GM21529 (cell line): ENCODE data around the gene GPR17.

Experiments
- ATAC-seq: cut with Tn5 transposase; IDR thresholded peaks from one replicate; pipeline ENCODE4 v1.9.1; 2021; ENCODE audit not compliant: unreplicated experiment

GPR17 gene

DNA sequence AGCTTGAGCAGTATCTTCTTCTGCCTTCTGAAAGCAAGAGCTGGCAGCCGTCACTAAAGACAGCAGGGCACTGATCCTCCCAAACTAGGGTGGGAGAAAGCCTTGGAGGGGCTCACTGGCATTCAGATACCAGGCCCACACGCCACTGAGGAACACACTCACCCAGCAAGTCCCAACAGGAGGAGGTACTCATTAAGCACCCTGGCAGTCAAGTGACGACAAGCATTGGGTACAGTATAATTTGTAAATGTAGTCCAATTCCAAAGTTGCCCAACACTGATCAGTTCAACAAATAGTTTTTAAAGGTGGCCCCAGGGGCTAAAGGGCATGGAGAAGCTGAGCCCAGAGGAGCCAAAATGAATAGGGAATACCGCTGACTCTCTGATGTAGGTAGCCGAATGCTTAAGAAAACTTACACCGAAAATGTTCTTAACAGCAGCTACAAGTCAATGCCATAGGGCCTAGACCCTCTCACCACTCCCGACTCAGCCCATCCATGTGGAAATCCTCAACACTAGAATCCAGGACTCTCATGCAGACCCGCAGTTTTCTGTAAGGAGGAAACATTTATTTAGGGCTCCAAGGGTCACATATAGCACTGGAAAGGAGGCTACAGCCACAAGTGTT, 19.4 kb downstream of the GPR17 start:
- no peak for ATAC-seq

DNA sequence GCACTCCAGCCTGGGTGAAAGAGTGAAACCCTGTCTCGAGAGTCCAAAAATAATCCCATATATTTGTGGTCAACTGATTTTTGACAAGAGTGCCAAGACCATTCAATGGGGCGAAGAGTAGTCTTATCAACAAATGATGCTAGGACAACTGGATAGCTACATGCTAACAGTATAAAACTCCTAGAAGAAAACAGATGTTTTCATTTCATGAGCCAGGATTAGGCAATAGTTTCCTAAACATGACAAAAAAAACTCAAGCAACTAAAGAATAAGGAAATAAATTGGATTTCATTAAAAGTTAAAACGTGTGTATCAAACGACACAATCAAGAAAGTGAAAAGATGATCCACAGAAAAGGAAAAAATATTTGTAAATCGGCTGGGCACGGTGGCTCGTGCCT, 23.1 kb downstream of the GPR17 start:
- ATAC-seq = no peak

DNA sequence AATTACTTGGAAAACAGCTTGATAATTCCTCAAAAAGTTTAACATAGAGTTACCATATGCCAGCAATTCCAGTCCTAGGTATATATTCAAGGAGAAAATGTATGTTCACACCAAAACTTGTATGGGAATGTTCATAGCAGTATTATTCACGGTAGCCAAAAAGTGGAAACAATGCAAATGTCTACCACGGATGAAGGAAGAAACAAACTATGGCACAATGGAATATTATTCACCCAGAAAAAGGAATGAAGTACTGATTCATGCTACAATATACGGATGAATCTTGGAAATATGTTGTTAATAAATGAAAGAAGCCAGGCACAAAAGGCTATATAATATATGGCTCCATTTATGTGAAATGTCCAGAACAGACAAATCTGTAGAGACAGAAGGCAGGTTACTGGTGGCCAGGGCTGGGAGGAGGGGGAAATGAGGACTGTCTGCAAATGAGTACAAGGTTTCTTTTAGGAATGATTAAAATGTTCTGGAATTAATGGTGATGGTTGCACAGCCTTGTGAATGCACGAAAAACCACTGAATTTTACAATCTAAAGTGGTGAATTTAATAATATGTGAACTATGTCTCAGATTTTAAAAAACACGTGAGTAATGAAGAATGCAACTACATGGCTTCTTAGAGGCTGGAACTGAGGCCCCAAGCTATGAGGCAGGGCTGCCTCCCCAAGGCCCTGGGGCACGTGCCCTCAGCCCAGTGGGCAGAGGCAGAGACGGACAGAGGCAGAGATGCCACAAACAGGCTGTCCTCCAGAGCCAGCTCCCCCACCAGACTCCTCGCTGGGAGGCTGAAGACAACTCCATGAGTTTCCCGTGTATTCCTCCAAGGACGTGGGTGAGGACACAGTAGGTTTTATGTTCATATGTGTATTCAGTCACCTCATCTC, 24.4 kb downstream of the GPR17 start:
- ATAC-seq = no peak

DNA sequence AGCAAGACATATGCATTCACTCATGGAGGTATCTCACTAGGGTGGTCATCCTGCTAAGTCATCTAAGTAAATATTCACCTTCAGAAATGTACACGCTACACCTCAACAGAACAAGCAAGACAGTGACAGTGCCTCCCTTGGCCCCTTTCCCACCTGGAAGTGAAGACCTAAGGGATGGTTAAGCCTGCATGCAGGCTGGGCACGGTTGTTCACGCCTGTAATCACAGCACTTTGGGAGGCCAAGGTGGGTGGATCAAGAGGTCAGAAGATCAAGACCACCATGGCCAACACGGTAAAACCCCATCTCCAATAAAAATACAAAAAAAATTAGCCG, 25.0 kb downstream of the GPR17 start:
- ATAC-seq = no peak

DNA sequence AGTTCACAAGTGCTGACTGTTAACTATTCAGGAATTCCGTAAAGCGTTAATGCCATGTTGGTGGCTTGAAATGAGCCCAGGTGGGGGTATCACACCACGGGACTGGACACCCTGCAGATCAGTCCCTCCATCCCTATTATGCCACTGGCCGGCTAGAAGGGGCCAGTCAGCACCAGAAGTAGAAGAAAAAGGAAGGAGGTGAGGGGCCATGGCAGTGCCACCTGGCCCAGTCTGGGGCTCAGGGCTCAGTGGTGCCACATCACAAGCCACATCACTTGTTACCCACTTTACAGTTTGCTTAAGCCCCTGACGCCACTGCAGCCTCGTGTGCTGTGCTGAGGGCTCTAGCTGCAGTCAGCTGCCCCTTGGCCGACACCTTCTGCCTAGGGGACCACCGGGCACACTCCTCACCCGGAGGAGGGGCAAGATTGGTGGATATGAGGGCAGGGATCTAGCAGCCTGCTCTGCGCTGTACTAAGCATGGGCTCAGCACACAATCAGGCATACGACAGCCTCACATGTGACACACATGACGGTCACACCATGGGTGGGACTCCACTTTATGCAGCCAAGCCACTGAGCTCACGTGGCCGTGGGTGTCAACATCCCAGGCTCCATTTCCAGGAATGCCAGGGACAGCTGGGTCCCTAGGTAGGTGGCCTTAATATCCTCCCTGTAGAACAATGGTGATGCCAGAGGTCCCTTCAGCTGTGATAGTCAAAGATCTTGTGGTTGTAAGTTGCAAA, 25.8 kb downstream of the GPR17 start:
- ATAC-seq = no peak

DNA sequence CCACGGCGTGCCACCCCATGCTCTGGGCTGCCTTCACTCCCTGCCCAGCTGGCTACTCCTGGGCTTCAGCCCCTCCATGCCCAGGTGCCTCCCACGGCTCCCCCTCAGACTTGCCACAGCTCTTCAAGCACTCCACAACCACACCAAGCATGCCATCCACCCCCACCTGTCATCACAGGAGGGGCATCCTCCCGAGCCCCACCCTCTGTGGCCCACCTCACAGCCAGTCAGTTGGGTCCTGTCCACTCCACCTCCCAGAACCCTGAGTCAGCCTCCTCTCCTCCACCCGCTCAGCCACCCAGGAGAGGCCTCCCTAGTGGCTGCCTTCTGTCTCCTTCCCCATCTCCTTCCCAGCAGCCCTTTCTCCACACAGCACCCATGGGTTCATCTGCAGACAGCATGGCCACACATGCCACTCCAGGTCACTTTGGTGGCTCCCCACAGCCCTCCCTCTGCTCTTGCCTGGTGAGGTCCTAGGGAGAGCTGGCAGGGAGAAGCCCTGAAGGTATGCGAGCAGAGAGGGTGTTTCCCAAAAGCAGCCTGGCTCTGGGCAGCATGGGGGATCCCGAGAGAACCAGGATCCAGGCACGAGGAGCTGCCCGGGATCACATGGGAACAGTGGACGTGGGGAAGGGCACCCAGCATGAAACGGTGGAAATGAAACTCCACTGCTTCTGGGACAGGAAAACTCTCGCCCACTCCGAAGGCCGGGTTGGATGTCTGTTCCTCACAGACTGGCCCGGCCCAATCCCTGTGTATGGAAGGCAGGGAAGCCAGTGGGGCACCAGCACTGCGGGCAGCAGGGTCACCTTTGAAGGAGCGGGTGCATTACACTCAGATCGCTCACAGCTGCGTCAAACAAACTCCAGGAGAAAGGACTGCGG, 26.6 kb downstream of the GPR17 start:
- no peak for ATAC-seq

DNA sequence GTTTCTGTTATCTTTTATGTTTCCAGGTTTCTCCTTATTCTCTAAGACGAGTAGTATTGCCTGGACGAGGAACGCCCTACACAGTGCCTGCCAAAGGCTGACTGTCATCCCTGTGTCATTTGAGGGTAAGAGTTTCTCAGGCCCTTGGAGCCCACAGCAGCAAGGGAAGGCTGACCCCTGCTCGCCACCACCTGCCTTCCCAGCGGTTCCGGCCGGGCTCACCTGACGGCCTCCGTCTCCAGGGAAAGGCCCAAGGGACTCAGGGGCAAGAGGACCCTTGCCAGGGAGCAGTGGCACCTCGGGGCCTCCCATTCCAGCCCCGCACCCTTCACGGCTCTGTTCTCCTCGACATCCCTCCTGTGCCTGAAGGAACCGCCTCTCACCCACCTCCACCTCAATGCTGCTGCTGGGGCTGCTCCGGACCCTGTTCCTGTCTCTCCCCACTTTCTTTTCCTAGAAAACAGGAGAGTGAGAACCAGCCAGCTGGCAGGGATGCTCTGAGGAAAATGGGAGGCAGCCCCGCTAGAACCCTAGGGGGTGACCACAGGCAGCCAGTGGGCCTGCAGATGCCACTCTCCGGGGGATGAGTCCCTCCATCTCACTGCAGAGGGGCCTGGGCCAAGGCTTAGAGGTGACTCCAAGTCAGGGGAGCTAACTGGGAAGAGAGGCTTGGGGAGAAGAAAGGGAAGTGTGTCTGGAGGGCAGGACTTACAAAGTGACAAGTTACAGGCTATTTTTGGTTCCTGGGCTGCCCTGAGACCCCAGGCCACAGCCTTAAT, 27.5 kb downstream of the GPR17 start:
- no peak for ATAC-seq

DNA sequence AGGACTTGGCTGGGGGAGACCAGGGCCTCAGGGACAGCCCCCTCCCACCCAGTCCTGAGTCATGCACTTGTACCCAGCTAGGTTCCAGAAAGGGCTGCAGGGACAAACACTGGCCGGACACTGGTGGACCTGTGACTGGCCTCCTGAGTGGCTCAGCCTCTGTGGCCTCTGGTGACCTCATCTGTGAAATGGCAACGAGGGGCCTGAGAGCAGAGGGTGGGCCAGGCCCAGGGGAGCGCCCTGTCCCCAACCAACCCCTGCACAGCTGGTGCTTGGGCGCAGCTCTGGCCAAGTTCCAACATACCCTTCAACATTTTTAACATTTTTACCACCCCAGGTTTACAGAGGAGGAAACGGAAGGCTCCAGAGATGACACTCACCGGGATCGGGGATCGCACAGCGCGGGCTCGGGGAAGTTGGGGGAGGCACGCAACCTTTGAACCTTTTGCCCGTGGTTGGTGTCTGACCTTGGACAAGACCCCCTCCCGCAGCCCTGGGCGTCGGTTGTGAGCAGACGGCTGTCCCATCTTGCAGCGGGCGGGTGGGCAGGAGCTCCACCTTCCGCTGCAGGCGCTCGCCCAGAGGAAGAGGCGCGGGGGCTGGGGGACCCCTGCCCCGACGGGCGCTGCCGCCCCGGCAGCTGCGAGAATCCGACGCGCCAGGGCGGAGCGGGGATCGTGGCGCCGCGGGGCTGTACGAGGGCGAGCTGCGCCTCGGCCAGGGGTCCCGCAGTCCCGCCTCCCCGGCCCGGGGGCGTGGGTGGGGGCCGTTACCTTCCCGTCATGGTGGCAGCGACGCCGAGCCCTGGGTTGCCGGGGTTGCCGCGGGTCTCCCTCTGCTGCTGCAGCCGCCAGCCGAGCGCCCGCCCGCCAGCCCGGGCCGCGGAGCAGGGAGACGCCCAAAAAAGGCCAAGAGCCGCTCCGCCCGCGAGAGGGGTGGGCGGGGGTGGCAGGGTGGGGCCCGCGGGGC, 28.6 kb downstream of the GPR17 start:
- no peak for ATAC-seq

DNA sequence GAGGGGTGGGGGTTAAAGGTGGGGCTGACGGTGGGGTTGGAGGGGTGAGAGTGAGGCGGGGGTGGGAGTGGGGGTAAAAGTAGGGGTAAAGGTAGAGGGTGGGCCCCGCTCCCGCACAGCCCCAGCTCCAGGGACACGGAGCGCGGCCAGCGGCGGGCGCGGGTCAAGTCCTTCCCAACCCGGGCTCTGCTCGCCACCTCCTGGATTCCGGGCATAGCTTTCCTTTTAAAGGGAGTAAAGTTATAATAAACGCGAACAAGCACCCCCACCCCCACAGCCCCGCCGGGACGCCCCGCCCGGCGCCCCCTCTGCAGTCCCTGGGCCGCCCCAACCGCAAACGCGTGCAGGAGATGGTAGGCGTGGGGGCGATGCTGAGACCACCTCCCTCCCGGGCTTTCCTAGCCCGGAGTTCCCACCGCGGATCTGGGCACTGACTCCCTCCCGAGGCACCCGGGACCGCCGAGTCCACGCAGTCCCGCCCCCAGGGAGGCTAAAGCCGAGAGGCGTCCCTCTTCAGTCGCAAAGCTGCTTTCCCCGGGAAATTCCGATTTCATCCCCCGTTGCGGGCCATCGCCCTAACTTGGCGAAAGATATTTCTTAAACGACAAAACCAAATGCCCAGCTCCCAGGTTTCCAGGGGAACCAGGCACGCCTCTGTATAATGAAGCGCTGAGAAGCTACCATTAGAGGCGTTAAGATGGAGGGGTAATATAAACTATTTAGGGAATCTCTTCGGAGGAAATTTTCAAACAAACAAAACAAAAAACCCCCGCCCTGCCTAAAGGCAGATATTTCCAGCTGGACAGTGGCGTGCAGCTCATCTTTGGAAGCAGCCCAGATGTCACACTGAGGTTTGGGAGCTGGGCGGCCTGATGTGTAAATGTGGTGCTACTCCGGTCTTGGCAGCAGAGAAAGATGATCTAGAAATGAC, 29.6 kb downstream of the GPR17 start, which contains the start of gene LIMS2:
LIMS2 (minus strand) TSS at position 200 of the 931 bp plus-strand sequence. CDS start 506 bp downstream, outside the sequence.
- no peak for ATAC-seq

DNA sequence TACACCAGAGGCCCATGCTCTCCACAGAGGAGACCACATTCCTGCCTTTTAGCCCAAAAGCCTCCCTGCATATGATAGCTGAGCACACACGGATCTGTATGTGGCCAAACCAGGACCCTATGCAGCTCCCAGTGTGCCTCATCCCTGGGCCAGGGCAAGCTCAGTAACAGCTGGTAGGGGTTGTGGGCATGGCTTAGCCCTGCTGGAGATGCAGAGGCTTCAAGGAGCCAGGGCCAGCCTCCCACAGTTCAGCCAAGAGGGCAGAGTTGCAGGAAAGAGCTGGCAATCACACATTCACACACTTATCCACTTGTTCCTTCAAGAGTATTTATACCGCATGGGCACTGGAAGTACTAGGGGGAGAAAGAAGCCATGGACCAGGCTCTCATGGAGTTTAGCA, 31.0 kb downstream of the GPR17 start:
- ATAC-seq = no peak

DNA sequence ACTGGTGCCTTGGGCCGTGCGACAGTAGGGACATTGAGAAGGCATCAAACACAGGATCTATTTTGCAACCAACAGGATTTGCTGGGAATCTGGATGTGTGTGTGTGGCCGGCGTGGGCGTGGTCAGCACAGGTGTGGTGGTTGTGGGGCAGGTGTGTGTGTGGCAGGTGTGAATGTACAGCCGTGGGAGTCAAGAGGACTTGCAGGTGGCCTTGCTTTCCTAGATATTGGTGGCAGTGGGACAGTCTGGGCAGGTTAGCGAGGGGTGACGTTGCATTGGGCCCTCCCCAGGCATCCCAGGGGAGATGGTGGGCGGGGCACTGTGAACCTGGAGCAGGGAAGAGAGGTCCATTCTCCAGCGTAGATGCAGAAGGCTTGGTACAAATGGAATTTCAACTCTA, 32.6 kb downstream of the GPR17 start:
- no peak for ATAC-seq

DNA sequence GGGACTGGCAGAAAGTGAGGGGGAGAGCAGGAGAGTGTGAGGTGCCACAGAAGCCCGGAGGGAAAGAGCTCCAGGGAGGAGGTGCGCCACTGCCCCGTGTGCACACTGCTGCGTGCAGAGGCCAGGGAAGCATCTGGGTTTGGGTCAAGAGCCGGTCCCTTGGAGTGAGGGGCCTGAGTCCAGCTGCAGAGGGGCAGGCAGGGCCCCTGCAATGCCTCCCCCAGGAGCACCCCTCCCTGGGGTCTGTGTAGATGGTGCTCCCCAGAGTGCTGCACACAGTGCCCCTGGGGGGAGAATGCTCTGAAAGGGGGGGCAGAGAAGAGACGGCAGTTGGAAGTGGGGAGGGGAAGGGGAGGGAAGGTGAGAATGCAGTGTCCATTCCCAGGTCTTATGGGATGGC, 33.0 kb downstream of the GPR17 start:
- ATAC-seq = no peak

DNA sequence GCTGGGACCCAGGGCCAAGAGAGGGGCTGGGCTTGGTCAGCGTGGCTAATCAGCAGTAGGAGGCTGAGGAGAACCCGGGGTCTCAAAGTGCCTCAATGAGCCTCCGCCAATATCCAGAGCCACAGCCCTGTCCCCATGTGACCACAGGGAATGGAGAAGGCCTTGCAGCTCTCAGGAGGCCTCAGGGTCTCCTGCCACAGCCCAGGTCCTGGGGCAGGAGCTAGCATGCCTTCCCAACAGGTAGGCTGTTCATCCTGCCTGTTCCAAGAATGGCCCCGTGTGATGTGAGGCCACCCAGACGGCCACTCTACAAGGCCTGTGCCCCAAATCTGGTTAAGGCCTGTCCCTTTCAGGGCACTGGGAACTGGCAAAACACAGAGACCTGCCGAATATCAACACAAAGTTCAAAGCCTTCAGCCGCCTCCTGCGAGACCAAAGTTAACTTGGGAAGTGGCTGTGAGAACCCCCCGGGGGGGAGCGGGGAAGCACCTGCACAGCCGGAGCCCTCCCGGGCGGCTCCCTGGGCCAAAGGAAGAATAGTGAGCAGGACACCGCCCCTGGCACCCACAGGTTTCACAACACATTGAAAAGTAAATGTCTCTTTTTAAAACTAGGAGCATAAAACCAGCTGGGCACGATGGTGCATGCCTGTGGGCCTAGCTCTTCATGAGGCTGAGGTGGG, 33.9 kb downstream of the GPR17 start:
- no peak for ATAC-seq

DNA sequence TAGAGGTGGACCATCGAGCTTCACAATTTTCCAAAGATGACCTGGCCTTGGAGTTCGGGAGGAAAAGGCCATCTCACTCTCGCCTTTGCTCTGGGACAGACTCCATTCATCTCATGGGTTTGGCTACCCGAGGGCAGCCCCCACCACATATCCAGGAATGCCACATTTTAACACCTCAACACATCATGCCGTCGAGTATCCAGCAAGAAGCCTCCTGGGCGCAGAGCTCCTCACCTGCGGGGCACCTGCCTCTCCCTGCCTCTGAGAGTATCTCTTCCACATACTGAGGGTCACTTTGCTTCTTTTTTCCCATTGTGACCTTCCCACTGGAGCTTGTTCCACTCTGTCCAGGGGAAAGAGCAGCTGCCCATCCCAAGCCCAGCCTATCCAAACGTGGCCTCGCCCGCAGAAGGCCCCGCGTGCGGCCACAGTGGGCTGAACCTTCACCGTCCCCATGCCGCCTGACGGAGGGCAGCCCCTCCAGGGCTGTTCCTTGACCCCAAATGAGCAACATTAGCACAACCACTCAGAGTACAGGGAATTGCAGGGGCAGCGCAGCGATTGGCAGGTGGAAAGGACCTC, 34.8 kb downstream of the GPR17 start:
- no peak for ATAC-seq

DNA sequence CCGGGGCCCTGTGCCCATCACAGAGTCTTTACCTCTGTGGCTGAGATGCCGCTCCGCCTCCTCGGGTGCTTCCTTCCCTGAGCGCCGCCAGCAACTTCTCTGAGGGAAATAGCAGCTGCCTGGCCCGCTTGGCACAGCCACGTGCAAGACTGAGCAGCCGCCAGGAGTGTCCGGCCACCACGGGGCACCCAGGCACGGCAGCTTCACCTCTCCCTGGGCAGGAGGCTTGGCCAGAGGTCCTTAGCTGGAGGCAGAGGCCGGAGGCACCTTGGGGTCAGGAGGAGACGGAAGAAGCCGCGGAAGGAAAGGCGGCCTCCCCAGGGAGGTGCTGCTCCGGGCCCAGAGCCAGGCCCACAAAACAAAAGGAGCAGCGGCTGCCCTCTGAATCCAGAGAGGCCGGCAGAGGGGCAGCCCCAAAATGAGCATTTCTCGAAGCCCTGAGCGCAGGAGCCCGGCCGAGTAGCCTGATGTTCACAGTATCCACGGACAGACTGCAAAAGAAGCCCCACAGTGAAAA, 35.4 kb downstream of the GPR17 start:
- no peak for ATAC-seq

DNA sequence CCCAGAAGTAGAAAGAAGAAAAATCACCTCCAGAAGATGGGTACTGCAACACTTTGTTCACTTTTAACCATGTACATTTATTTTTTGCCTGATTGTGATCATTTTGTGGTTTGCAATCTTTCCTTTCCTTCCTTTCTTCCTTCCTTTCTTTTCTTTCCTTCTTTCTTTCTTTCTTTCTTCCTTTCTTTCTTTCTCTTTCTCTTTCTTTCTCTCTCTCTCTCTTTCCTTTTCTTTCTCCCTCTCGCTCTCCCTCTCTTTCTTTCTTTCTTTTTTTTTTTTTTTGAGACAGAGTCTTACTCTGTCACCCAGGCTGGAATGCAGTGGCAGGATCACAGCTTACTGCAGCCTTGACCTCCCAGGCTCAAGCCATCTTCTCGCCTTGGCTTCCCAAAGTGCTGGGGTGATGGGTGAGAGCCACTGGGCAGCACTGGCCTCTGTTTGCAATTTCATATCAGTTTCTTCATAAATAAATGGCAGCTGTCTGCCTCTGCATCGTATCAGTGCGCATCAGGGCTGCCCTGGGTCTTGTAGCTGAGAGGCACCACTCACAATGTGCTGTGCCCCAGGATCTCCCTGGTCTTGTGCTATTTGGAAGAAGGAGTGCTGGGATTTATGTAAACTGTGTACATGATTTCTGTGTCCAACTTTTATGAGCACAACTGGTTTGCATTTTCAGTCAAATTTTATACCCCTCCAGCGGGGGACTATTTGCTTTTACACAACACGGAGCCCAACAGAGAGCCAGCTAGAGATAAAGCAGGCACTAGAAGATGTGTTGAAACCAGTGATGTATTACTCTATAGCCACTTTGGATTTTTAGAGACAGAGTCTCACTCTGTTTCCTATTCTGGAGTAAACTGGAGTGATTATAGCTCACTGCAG, 36.3 kb downstream of the GPR17 start:
- ATAC-seq = no peak
